Middle frontal gyrus (tissue), 1 donor: Measurements from ENCODE around the gene ULK1.

Source experiments
- DNase-seq: peaks from one replicate; pipeline ENCODE4 v3.0.0-alpha.2; 2015; ENCODE audit warnings: low spot score; ENCODE audit errors: extremely low spot score

Gene ULK1

DNA sequence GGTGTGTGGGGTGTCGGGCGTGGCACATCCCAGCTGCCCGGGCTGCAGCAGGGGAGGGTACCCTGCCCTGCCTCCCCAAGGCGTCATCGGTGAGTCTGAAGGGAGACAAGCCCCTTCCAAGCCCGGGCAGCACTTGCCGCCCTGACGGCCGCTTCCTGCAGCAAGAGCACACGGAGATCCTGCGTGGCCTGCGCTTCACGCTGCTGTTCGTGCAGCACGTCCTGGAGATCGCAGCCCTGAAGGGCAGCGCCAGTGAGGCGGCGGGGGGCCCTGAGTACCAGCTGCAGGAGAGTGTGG is 24.6 kb downstream of the ULK1 start:
- no peak for DNase-seq

DNA sequence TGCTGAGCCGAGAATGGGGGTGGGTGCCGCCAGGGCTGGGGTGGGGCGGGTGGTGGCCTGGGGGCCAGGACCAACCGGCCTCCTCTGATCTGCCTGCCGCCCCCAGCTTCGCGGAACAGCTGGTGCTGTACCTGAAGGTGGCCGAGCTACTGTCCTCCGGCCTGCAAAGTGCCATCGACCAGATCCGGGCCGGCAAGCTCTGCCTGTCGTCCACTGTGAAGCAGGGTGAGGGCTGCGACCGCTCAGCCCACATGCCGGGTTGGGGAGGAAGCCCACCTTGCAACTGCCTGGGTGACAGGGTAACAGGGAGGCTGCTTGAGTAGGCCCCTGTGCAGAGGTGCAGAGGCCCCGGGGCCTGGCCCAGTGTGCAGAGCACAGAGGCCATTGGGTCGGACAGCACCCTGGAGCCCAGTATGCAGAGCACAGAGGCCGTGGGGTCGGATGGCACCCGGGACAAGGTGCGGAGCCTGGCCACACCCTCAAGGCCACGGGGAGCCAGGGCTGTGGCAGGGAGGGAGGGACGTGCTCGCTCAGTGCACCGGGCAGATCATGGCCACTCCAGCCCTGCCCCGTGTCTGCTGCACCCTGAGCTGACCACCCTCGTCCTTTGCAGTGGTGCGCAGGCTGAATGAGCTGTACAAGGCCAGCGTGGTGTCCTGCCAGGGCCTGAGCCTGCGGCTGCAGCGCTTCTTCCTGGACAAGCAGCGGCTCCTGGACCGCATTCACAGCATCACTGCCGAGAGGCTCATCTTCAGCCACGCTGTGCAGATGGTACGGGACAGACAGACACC is 25.1 kb downstream of the ULK1 start:
- DNase-seq = no peak

DNA sequence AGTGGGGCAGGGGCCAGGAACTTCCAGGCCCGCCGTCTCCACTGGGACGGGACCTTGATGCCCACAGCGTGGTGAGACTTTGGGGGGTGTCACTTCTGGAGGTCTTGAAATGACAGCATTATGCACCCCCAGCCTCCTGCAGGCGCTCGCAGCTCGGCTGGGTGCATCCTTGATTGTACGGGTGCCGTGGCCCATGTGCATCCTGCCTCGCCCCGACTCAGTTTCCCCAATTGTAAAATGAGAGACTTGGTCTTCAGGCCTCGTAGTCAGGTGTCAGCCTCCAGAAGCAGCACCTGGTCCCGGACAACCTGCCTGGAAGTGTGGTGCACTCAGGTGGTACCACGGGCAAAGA is 25.7 kb downstream of the ULK1 start:
- DNase-seq = no peak

DNA sequence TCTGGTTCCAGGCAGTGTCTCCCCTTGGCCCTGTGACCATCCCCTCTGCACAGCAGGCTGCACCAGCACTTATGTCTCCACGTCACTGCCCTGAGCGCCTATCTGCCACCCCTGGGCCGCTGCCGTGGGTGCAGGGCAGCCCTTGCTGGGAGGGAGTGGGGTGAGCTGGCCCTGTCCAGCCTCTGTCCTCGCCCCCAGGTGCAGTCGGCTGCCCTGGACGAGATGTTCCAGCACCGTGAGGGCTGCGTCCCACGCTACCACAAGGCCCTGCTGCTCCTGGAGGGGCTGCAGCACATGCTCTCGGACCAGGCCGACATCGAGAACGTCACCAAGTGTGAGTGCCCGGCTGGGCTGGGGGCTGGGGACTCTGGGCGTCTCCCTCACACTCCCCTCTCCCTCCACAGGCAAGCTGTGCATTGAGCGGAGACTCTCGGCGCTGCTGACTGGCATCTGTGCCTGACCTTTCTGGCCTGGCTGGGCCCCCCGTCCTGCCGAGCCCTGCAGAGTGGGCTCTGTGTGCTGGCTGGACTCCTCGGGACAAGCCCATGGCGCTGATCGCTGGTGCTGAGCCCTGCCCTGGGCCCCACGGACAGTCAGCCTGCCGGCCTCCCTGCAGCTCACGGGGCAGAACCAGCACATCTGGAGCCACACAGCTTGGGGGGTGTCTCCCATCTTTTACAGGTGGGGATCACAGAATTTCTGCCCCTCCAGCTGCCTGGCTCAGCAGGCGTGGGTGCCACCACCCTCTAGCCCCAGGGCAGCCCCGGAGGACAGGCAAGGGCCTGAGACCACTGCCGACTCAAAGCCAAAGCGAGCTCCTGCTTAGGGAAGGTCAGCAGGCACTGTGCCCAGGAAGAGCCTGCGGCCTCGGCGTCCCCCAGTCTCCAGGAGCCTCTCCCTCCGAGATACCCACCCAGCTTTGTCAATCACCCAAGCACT is 26.7 kb downstream of the ULK1 start:
- DNase-seq = no peak

DNA sequence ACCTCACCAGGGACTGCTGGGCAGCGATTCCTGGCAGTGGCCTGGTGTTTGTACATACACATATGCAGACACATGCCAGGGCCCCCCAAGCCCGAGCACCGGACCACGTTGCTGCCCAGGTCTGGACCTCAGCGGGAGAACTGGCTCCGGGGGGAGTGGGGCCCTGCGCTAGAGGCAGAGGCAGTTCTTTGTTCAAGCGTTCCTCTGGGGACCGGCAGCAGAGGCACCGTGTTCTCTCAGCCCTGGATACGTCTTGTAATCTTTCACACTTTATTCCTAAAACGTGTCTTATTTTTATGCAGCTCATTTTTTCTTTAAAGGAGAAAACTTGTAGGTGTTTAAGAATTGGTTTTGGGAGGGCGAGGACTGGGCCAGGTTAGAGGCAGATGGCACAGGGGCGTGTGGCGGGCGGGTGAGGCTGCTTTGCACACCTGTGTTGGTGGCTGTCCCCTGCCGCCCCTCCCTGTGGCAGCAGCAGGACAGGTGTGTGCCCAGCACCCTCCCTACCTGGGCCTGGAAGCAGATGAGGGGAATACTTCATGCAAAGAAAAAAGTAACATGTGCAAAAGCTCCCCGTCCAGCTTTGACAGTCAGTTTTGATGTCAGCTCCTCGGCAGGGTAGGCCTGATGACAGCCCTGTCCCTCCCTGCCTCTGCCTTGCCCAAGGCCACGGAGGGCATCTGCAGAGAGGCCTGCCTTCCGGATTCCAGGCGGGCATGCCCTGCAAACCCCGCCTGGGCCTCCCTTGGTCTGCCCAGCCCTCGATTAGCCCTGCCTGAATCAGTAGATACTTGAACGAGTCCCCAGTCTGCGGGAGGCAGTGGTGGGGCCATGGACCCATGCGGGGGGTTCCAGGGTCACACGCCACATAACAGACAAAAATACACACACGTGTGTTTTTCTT is 27.7 kb downstream of the ULK1 start:
- no peak for DNase-seq

DNA sequence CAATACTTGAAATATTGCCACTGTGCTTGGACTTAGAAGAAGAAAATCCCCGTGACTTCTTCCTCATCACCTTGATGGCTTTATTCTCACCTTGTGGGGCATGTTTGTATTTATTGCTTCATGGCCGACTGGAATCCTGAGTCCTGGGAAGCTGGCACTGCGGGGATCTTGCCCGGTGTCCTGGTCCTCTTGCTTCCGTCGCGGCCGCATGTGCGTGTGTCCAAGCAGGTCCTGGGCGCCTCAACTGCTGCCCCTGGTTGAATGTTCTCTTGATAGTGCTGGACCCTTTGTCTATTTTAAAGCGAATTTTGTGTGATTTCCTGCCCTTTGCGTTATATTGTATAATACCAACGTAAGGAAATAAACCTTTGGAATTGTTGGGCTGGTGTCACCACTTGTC is 28.4 kb downstream of the ULK1 start:
- DNase-seq = no peak

DNA sequence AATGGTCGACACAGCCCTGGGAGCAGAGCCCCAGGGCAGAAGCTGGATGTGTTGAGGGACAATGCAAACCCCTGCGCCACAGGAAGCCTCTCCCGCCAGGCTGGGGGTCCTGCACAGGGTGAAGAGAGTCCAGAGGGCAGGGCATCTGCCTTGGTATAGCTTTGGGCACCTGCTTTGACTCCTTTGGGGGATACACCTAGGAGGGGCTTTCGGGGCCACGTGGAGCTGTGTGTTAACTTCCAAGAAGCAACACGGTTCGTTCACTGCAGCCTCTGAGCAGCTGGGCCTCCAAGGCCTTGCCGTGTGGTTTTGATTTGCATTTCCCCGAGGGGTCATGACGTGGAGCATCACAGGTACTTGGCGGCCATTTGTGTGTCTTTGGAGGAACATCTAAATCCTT is 28.8 kb downstream of the ULK1 start:
- DNase-seq = no peak

DNA sequence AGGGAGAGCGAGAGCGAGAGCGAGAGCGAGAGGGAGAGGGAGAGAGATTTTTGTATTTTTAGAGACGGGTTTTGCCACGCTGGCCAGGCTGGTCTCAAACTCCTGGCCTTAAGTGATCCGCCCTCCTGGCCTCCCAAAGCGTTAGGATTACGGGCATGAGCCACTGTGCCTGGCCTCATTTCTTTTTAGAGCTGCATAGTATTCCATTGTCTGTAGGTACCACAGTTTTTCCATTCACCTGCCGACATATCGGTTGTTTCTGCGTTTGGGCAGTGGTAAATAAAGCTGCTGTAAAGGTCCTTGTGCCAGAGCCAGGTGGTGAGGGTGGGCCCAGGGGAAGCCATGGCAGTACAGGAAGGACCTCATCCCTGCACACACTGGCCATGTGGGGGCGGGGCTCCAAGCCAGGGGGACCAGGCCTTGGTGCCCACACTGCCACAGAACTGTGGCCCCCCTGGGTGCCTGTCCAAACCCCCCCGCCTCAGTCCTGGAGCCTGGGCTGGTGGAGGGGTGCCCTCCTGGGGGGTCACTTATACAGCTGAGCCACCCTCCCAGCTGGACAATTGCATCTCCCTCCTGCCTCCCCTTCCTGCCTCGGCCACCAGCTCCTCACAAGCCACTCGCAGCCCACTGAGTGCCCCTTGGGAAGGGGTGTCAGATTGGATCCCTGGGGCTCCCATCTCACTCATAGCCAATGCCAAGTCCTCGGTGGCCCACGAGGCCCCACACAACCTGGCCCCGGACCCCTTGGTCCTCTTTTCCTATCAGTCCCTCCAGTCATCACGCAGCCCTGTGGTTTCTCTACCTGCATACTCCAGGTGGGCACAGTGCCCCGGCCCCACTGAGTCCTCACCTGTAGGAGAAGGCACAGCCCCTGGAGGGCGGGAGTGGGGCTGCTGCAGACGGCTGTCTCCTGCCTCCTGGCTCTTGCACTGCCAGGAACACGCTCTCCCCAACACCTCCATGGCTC is 33.0 kb downstream of the ULK1 start:
- no peak for DNase-seq

DNA sequence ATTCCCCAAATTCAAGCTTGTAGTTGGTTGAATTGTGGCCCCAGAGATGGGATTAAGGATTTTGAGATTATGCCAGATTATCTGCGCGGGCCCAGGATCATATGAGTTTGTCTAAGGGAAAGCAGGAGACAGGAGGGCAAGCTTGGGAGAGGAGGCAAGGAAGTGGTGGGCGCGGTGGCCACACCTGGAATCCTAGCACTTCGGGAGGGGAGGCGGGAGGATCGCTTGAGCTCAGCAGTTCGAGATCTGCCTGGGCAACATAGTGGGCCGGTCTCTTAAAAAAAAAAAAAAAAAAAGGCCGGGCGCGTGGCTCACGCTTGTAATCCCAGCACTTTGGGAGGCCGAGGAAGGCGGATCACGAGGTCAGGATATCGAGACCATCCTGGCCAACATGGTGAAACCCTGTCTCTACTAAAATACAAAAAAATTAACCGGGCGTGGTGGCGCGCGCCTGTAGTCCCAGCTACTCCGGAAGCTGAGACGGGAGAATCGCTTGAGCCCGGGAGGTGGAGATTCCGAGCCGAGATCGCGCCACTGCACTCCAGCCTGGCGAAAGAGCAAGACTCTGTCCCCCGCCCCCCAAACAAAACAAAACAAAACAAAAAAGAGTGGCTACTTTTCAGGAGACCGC is 33.8 kb downstream of the ULK1 start:
- DNase-seq = no peak

DNA sequence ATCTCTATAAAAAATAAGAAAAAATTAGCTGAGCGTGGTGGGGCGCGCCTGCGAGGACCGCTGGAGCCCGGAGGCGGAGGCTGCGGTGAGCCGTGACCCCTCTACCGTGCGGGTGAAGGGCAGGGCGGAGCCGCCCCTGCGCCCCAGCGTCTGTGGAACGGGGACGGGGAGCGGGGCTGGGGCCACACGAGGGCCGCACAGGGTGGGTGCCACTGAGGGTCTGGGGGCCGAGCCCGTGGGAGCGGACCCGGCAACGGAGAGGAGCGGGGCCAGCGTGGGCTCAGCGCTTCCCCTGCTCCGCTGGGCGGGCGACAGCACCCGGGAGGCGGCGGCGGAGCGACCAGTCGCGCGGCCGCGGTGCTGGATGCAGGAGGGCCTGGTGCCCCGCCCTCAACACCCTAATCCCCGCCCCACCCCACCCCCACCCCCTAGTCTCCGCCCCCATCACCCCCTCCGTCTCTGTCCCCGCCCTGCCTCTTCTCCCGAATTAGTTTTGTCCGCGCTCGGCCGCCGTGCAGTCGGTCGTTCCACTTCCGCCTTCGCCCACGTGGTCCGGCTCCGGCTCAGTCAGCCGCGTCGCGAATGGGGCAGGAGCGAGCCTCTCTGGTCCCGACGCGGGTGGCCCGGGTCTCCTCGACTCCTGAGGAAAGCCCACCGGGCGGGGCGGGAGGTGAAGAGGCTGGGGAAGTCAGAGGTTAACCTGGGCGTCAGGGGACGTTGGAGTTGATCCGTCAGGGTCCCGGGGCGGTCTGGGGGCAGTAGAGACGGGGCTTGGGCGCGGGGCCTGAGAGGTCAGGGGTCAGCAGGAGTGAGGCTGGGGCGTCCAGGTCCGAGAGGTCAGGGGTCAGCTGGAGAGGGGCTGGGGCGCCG is 34.5 kb downstream of the ULK1 start, which contains the start of gene PUS1:
PUS1 (plus strand) TSS at position 566 of the 870 bp plus-strand sequence. CDS start 447 bp downstream, outside the sequence.
- peak; percentile 90 for DNase-seq

DNA sequence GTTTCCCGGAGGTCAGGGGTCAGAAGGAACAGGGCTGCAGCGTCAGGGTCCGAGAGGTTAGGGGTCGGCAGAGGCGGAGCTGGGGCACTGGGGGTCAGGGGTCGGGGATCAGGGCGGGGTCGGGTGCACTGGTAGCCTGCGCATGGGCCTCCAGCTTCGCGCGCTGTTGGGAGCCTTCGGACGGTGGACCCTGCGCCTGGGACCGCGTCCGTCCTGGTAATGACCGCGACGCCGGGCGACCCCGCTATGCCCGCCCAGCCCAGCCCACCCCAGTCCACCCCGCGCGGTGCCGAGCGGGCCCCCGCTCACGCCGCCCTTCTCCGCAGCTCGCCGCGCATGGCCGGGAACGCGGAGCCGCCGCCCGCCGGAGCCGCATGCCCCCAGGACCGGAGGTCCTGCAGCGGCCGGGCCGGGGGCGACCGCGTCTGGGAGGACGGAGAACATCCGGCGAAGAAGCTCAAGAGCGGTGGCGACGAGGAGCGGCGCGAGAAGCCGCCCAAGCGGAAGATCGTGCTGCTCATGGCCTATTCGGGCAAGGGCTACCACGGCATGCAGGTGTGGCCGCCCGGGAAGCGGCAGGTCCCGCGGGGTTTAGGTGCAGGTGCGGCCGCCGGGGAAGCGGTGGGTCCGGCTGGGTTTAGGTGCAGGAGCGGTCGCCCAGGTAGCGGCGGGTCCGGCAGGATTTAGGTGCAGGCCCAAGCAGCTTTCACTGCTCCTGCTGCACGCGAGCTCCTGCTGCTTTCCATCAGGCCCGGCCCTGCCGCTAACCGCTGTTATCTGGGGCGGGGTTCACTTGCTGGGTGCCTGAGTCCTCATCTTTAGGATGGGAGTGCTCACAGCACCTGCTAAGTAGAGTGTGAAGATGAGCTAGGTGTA is 35.4 kb downstream of the ULK1 start:
- DNase-seq = no peak

DNA sequence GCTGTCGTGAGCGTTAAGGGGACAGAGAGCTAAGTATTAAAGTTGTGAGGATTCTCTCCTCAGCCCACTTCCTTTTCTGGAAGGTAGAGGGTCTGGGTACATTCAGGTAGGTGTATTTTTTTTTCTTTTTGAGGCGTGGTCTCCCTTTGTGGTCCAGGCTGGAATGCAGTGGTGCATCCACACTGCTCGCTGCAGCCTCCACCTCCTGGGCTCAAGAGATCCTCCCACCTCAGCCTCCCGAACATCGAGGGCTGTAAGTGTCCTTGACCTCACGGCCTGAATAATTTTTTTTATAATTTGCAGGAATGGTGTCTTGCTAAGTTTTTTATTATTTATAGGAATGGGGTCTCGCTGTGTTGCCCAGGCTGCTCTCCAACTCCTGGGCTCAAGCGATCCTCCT is 36.1 kb downstream of the ULK1 start:
- DNase-seq = no peak

DNA sequence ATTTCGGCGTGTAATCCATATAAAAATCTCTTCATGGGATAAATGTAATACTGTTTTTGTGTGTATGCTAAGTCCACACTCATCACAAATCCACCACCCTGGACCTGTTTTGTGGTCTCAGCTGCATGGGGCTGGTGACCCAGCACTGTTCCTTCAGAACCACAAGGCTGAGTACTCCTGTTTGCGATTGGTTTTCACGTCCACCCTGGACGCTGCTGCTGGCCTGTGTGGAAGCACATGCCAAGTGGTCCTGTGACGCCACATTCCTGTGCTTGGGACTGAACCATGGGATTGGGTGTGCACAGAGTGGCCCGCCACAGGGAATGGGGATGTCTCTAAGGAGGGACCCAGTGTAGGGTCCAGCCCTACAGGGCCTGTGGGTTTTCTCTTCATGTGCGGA is 39.0 kb downstream of the ULK1 start:
- DNase-seq = no peak

DNA sequence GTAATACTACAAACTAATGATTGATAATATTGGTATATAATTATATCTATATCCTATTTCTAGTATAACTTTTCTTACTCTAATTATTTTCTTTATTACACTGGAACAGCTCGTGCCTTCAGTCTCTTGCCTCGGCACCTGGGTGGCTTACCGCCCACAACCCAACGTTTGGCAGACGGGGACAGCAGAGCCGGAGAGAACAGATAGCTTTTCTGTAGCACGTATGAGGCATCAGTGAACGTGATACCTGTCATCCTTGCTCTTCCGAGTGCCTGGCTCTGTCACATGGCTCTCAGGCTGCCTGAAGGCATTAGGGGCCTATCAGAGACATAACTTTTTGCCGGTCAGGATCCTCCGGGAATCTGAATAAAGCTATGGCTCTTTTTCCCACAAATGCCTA is 40.1 kb downstream of the ULK1 start:
- no peak for DNase-seq

DNA sequence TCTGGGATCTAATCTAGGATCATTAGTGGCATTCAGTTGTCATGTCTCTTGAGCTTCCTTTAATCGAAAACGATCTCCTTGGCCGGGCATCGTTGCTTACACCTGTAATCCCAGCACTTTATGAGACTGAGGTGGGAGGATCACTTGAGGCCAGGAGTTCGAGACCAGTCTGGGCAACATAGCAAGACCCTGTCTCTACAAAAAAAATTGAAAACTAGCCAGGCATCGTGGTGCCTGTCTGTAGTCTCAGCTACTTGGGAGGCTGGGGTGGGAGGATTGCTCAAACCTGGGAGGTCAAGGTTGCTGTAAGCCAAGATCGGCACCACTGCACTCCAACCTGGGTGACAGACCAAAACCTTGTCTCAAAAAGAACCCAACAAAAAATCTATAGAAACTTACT is 43.7 kb downstream of the ULK1 start:
- no peak for DNase-seq

DNA sequence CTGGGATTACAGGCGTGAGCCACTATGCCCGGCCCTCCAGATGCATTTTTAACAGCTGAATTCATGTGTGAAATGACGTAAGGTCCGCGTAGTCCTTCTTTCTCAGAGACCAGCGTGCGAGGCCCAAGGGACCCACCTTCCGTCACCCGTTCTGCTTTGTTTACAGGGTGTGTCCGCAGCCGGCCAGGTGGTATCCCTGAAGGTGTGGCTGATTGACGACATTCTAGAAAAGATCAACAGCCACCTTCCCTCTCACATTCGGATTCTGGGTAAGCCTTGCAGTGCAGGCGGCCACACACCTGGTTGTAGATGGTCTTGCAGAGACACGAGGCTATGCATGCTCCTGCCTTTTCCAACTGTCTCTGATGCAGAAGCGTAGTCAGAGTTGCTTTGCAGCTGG is 44.6 kb downstream of the ULK1 start:
- no peak for DNase-seq

DNA sequence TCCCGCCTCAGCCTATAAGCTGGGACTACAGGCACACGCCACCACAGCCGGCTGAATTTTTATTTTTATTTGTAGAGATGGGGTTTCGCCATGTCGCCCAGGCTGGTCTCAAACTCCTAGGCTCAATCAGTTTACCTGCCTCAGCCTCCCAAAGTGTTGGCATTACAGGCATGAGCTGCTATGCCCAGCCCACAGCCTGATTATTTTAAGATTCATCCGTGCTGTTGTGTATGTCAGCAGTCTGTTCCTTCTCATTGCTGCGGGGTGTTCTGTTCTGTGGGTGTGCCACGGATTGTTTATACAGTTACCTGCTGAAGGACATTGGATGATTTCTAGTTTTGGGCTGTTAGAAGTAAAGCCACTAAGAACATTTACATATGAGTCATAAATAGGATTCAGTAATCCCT is 45.7 kb downstream of the ULK1 start:
- no peak for DNase-seq
